Psoas muscle (tissue), 8 donors: Measurements from ENCODE around the gene SH2D3C. TPM values are rescaled to one million over a fixed set of nuclear protein-coding genes. Genes with fewer than 3 reads are reported as not detected.
A peak's percentile ranks its signal among the peaks of the same experiment; 100 is the strongest.

ENCODE experiments used
- ATAC-seq, 4 donors: fragments of 200-7000 bp; cut with Tn5 transposase; one replicate each; pipeline ENCODE4 v1.9.1; 2020; ENCODE audit warnings: moderate library complexity in 3 of 4, mild to moderate bottlenecking in 2 of 4
- DNase-seq, 2 donors: peaks; one replicate each; pipeline ENCODE4 v3.0.0-alpha.2; 2020
- H3K27ac ChIP-seq: fragments of 200-600 bp; one replicate; pipeline ENCODE4 v1.8.0; 2022
- H3K27me3 ChIP-seq, 3 donors: fragments of 200-600 bp in 1 of 3; one replicate each; pipeline versions ENCODE4 v1.6.1 to v1.8.0; 2013 to 2022; ENCODE audit warnings: low read length in 2 of 3, mild to moderate bottlenecking in 2 of 3, moderate library complexity in 1 of 3; ENCODE audit not compliant: insufficient read depth in 3 of 3
- H3K36me3 ChIP-seq, 2 donors: fragments of 200-600 bp in 1 of 2; one replicate each; pipeline versions ENCODE4 v1.6.1 to v1.8.0; 2013 to 2022; ENCODE audit warnings: low read depth in 1 of 2, mild to moderate bottlenecking in 1 of 2, moderate library complexity in 1 of 2; ENCODE audit not compliant: insufficient read depth in 1 of 2
- H3K4me1 ChIP-seq: fragments of 200-600 bp; one replicate; pipeline ENCODE4 v1.8.0; 2022
- H3K4me3 ChIP-seq: fragments of 200-600 bp; one replicate; pipeline ENCODE4 v1.8.0; 2022; ENCODE audit warnings: mild to moderate bottlenecking
- H3K9me3 ChIP-seq: fragments of 200-600 bp; one replicate; pipeline ENCODE4 v1.8.0; 2022
- CTCF ChIP-seq: fragments of 200-600 bp; IDR thresholded peaks from one replicate; pipeline ENCODE4 v1.8.0; 2022; ENCODE audit warnings: antibody characterized with exemption
- WGBS, 3 donors: extraction: QIAGEN DNeasy Blood & Tissue Kit; methylation state at CpG; one replicate each; pipeline versions ENCODE4 v1.1.6 to v1.1.7; 2013; 5-methylcytosine and 5-hydroxymethylcytosine counted together
- intact Hi-C, 2 donors: fragments of 100-400 bp; cut with DNase I; formaldehyde crosslinking; loops; one replicate each; pipeline versions ENCODE4 v1.11.0 to v1.14.2; 2022
- polyA plus RNA-seq, 3 donors: library from polyadenylated mRNA; stranded (reverse); fragments of 200-250 nt; gene quantifications; one replicate each; pipeline ENCODE4 v1.2.3, GENCODE V29; 2013
- total RNA-seq, 4 donors: library from RNA; stranded (reverse); fragmentation: NEBNext Ultra II Directional in 2 of 4; extraction: Animal tissue kit (Norgen Biotek cat#: 25700) in 2 of 4; gene quantifications; one replicate each; pipeline versions ENCODE4 v1.2.1 to v1.2.4, GENCODE V29; 2021 to 2023
- donor health status: healthy with polysubstance abuse.
- donor health status: DM: no; HTN: no; CAD: no; lungs with moderate emphysema.
- donor health status: Bipolar disorder and iron deficiency.
- donor health status: healthy.
- donor health status: DM: yes; HTN: yes; CAD: no.
- donor health status: DM: no; HTN: no; CAD: no.
- donor health status: DM: no; HTN: no; CAD: no.
- donor health status: DM: yes; HTN: yes; CAD: no.

The SH2D3C gene
- total and polyA plus RNA-seq, 7 donors: 5.3 to 12.0 (median 10.0) TPM

DNA sequence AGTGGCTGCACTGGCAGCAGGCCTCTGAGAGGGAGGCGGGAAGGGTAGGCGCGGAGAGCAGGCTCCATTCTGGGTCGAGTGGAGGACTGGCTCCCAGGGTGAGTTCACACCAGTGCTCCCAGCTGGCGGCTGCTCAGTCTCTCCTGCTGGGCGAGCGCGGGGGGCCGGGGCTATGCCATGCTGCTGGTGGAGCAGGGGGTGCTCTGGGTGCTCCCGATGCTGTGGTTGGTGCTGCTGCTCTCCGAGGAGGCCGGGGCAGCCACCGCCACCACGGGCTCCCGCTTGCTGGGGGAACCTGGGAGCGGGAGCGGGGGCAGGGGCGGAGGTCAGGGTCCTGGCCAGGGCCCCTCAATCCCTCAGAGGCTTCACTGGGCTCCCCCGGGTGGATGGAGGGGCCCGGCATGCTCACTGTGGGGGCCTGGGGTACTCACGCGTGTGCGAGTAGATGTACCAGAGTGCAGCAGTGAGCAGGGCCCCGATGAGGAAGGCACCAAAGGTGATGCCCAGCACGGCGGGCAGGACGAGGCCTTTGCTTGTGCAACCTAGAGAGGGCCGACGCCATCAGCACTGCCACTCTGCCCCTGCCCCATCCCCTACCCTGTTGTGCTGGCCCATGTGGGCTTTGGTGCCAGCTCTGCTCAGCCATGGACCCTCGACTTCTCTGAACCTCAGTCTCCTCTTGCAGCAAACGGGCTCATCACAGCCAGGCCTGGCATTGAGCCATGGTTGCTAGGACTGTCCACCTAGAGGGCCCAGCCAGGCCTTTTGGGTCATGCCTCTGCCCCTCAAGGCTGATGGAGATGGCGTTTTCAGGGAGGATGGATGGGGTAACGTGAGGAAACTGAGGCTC is 37.3 kb upstream of the SH2D3C start:
- TF ChIP-seq CTCF: no peak
- intact Hi-C loops: no loop called here
- Histone ChIP-seq H3K27ac (no peak overlapping the region), H3K9me3 (no peaks in the 10 kb centered on the region), H3K4me1 (peaks cover 19% of the 10 kb centered on the region), H3K27me3 (no peaks in the 10 kb centered on the region), H3K4me3 (no peak overlapping the region), H3K36me3 (peaks cover 3 to 96% of the 10 kb centered on the region in 2 donors)
- ATAC-seq (no peak), DNase-seq (peak in 1 of 2 donors; percentile 62)
- 85 to 87% (median 86%) methylated on average over 27 to 33 of the region's 33 CpGs for WGBS, 3 donors

DNA sequence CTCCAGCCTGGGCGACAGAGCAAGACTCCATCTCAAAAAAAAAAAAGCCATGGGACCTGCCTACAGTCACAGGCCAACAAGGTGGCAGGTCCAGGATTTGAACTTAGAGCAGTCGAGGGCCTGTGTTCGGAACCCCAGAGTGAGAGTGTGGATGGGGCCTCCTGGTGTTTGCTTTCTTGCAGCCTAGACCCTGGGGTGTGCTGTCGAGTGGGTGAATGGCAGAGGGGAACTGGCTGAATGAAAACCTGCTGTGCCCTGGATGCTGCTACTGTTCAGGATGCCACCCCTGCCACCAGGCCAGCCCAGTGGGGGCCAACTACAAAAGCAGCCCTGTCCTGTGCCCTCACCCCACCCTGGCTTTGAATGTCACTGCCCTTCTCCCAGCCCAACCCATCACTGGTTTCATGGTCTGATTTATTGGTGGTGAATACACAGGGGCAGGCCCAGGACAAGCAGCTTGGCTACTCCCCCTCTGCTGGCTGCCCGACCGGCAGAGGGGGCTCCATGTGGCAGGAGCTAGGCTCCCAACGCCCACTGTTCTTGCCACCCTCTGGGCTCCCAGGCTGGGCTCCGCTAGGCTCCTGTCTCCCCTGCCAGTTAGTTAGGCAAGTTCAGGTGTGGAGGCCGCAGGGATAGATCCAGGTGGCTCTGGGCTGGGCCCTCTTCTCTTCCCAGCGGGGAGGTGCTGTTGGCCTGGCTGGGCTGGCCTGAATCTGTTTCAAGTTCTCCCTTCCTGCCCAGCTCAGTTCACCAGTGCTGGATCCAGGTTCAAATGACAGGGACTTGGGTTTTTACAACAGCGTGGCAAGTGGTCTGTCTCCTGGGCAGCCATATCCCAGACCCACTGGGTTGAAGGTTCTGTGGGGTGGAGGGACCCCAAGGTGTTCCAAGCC is 36.4 kb upstream of the SH2D3C start:
- DNase-seq: no peak
- Histone ChIP-seq H3K27me3 (no peaks in the 10 kb centered on the region), H3K4me3 (no peak overlapping the region), H3K27ac (no peak overlapping the region), H3K9me3 (no peaks in the 10 kb centered on the region), H3K36me3 (peaks cover 3 to 96% of the 10 kb centered on the region in 2 donors), H3K4me1 (peaks cover 19% of the 10 kb centered on the region)
- intact Hi-C loops: no loop called here
- TF ChIP-seq CTCF: no peak
- no peak for ATAC-seq
- 81 to 84% (median 82%) methylated on average over 10 to 11 of the region's 11 CpGs for WGBS, 3 donors

DNA sequence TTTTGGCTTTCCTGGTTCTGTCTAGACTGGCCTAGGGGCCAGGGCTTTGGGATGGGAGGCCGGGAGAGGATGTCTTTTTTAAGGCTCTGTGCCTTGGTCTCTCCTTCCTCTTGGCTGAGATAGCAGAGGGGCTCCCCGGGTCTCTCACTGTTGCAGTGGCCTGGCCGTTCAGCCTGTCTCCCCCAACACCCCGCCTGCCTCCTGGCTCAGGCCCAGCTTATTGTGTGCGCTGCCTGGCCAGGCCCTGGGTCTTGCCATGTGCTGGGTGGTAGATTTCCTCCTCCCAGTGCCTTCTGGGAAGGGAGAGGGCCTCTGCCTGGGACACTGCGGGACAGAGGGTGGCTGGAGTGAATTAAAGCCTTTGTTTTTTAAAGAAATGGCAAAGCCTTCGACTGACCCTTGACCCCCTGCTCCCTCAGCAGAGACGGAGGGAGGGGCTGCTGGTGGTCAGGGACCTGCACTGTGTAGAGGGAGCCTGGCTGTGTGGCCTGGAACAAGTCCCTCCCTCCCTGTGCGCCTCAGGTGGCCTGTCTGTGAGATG is 35.3 kb upstream of the SH2D3C start:
- Histone ChIP-seq H3K9me3 (no peaks in the 10 kb centered on the region), H3K4me1 (peaks cover 19% of the 10 kb centered on the region), H3K27ac (no peak overlapping the region), H3K4me3 (no peak overlapping the region), H3K36me3 (peaks cover 3 to 93% of the 10 kb centered on the region in 2 donors), H3K27me3 (no peaks in the 10 kb centered on the region)
- no peak for TF ChIP-seq CTCF
- 55 to 67% (median 61%) methylated on average over 9 of the region's 9 CpGs for WGBS, 3 donors
- DNase-seq (no peak), ATAC-seq (no peak)
- intact Hi-C loops: no loop called here

DNA sequence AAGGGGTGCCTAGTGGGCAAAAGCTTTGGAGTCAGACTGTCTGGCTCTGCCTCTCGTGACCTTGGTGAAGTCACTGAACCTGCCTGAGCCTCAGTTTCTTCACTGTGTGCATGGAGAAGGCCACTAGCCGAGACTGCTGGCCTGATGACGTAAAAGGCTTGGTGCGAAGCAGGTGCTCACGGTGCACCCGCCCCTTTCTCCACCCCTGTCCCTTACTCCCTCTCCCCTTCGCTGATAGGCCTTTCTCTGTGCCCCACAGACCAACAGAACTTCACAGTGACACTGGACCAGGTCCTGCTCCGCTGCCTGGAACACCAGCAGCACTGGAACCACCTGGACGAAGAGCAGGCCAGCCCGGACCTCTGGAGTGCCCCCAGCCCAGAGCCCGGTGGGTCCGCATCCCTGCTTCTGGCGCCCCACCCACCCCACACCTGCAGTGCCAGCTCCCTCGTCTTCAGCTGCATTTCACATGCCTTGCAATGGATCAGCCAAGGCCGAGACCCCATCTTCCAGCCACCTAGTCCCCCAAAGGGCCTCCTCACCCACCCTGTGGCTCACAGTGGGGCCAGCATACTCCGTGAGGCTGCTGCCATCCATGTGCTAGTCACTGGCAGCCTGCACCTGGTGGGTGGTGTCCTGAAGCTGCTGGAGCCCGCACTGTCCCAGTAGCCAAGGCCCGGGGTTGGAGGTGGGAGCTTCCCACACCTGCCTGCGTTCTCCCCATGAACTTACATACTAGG is 34.6 kb upstream of the SH2D3C start:
- Histone ChIP-seq H3K27ac (no peak overlapping the region), H3K9me3 (no peaks in the 10 kb centered on the region), H3K36me3 (peaks cover 3 to 96% of the 10 kb centered on the region in 2 donors), H3K4me1 (peaks cover 13% of the 10 kb centered on the region), H3K4me3 (no peak overlapping the region), H3K27me3 (no peaks in the 10 kb centered on the region)
- DNase-seq: no peak
- intact Hi-C loops: no loop called here
- no peak for ATAC-seq
- no peak for TF ChIP-seq CTCF
- WGBS, 3 donors: 77 to 88% (median 82%) methylated on average over 19 of the region's 19 CpGs
